ENCODE results near the gene ETV6. TPM values are rescaled to one million over a fixed set of nuclear protein-coding genes. Genes with fewer than 3 reads are reported as not detected.

ETV6 gene
- polyA plus RNA-seq, 2 of the 4 experiments (the other 2 are of a cell fraction) = 4.0 to 7.0 TPM

GRCh38 chr12:11891346-11891745 lies 241.9 kb downstream of the ETV6 start (continued):
- no peak for TF ChIP-seq REST (IDR thresholded peaks at IDR 0.05)
- TF ChIP-seq, protein P1, sequence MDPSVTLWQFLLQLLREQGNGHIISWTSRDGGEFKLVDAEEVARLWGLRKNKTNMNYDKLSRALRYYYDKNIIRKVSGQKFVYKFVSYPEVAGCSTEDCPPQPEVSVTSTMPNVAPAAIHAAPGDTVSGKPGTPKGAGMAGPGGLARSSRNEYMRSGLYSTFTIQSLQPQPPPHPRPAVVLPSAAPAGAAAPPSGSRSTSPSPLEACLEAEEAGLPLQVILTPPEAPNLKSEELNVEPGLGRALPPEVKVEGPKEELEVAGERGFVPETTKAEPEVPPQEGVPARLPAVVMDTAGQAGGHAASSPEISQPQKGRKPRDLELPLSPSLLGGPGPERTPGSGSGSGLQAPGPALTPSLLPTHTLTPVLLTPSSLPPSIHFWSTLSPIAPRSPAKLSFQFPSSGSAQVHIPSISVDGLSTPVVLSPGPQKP (IDR thresholded peaks at IDR 0.05; ENCODE audit: low read depth, low read length) = no peak
- TF ChIP-seq EP300 (IDR thresholded peaks at IDR 0.05) = no peak

- TF ChIP-seq KDM5A (IDR thresholded peaks at IDR 0.05) = no peak
- TF ChIP-seq SMC3 (IDR thresholded peaks at IDR 0.05) = peak; percentile 49; the same call in 1 of the 3 replicates
- TF ChIP-seq TP53 (CRISPR knock-in tag; IDR thresholded peaks at IDR 0.05) = no peak
- no peak for TF ChIP-seq CEBPB (IDR thresholded peaks at IDR 0.05)
- TF ChIP-seq SREBF2 (IDR thresholded peaks at IDR 0.05) = no peak
- no peak for TF ChIP-seq NPAS2 (CRISPR knock-in tag; IDR thresholded peaks at IDR 0.05; ENCODE audit: borderline replicate concordance)
- TF ChIP-seq, protein P2, sequence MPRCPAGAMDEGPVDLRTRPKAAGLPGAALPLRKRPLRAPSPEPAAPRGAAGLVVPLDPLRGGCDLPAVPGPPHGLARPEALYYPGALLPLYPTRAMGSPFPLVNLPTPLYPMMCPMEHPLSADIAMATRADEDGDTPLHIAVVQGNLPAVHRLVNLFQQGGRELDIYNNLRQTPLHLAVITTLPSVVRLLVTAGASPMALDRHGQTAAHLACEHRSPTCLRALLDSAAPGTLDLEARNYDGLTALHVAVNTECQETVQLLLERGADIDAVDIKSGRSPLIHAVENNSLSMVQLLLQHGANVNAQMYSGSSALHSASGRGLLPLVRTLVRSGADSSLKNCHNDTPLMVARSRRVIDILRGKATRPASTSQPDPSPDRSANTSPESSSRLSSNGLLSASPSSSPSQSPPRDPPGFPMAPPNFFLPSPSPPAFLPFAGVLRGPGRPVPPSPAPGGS (IDR thresholded peaks at IDR 0.05) = no peak
- TF ChIP-seq JUNB (IDR thresholded peaks at IDR 0.05) = no peak
- no peak for TF ChIP-seq ATOH8 (CRISPR knock-in tag; IDR thresholded peaks at IDR 0.05; ENCODE audit: low read depth)
- peak; percentile 35 to 42; a peak in 4 of 5 replicates for TF ChIP-seq RAD21 (conservative IDR thresholded peaks at IDR 0.05 in 1 of 2, IDR thresholded peaks at IDR 0.05 in 1 of 2)
- TF ChIP-seq REST (IDR thresholded peaks at IDR 0.05) = no peak
- no peak for TF ChIP-seq BHLHE40 (IDR thresholded peaks at IDR 0.05; ENCODE audit: low read depth, low read length)
- Histone ChIP-seq H3K9me3 (no peaks in the 10 kb centered on the region), H3K4me3 (no peak overlapping the region), H3K4me1 (no peaks in the 10 kb centered on the region; the same call in 2 of the 3 replicates), H3K4me2 (no peak overlapping the region), H3K27ac (no peak overlapping the region)
- FAIRE-seq (no peak), DNase-seq (ENCODE audit: low read depth in 1 of 2, low spot score in 1 of 2) (peak in 1 of 2 experiments; percentile 18), ATAC-seq (peak; percentile 43 to 57; a peak in 3 of 6 replicates)
- ChIA-PET CTCF (interaction anchor here (0.6 to 1.7 kb wide), 12 partner anchors 9 to 1588 kb away, joined by 3 to 9 read pairs (median 3); no protein-coding TSS in a partner anchor), POLR2A (interaction anchor here (0.6 to 1.0 kb wide), 3 partner anchors 175 to 309 kb away, joined by 3 to 7 read pairs (median 4); partner anchors contain the start of gene ETV6)
- WGBS (ENCODE audit: missing lambda C conversion rate) = 91% methylated on average over 9 of the region's 9 CpGs
These were observed 242.4 kb downstream of the ETV6 start for GRCh38 chr12:11891754-11892386.

All from A549 (cell line).